GM21529 (cell line): Measurements from ENCODE around the gene MCU.

Source experiments
- ATAC-seq: cut with Tn5 transposase; IDR thresholded peaks from one replicate; pipeline ENCODE4 v1.9.1; 2021; ENCODE audit not compliant: unreplicated experiment

MCU gene

GRCh38 chr10:72831696-72832409 lies 139.9 kb downstream of the MCU start:
- no peak for ATAC-seq

GRCh38 chr10:72832701-72833100 lies 140.8 kb downstream of the MCU start:
- ATAC-seq = no peak

- no peak for ATAC-seq
Measured at GRCh38 chr10:72834183-72834825, 142.4 kb downstream of the MCU start.

GRCh38 chr10:72840319-72840718 lies 148.4 kb downstream of the MCU start:
- ATAC-seq = no peak

GRCh38 chr10:72841487-72841886 lies 149.5 kb downstream of the MCU start:
- ATAC-seq = no peak

GRCh38 chr10:72842164-72842563 lies 150.2 kb downstream of the MCU start:
- ATAC-seq = no peak

- ATAC-seq = no peak
Measured at GRCh38 chr10:72846238-72846637, 154.3 kb downstream of the MCU start.

- ATAC-seq = no peak
Measured at GRCh38 chr10:72847681-72848080, 155.7 kb downstream of the MCU start.

GRCh38 chr10:72850861-72851260 lies 158.9 kb downstream of the MCU start:
- no peak for ATAC-seq

GRCh38 chr10:72851509-72851908 lies 159.6 kb downstream of the MCU start:
- ATAC-seq = no peak

- no peak for ATAC-seq
Measured at GRCh38 chr10:72852508-72852907, 160.6 kb downstream of the MCU start.

GRCh38 chr10:72855129-72855528 lies 163.2 kb downstream of the MCU start:
- ATAC-seq = no peak

- ATAC-seq = no peak
Measured at GRCh38 chr10:72855790-72856189, 163.8 kb downstream of the MCU start.

- ATAC-seq = no peak
Measured at GRCh38 chr10:72858067-72858466, 166.1 kb downstream of the MCU start.

- ATAC-seq = no peak
Measured at GRCh38 chr10:72862957-72863356, 171.0 kb downstream of the MCU start.

- no peak for ATAC-seq
Measured at GRCh38 chr10:72875250-72876055, 183.5 kb downstream of the MCU start.

GRCh38 chr10:72879245-72879644 lies 187.3 kb downstream of the MCU start:
- ATAC-seq = no peak

GRCh38 chr10:72881291-72881690 lies 189.3 kb downstream of the MCU start:
- ATAC-seq = no peak

GRCh38 chr10:72883861-72884260 lies 191.9 kb downstream of the MCU start:
- no peak for ATAC-seq

- no peak for ATAC-seq
Measured at GRCh38 chr10:72885953-72886352, 194.0 kb downstream of the MCU start.

GRCh38 chr10:72886621-72887020 lies 194.7 kb downstream of the MCU start:
- ATAC-seq = no peak

- ATAC-seq = no peak
Measured at GRCh38 chr10:72887043-72887442, 195.1 kb downstream of the MCU start.
